GM12875 (cell line): ENCODE results near the gene NEU1.
"Not testable (repeated sequence)": the region's sequence is repeated elsewhere in the genome, so short reads cannot be mapped to it uniquely, and the experiment has no call there.

ENCODE experiments used
- H3K4me3 ChIP-seq: one replicate; pipeline ENCODE4 v1.5.1; 2011; ENCODE audit warnings: low read depth, low read length, control low read depth
- TF ChIP-seq, protein P1 (sequence below): IDR thresholded peaks from 2 replicates; pipeline ENCODE4 v1.5.1; 2011; ENCODE audit warnings: low read depth, mild to moderate bottlenecking, control low read depth, inconsistent platforms, low read length, moderate library complexity, borderline replicate concordance; ENCODE audit not compliant: insufficient read depth

NEU1 gene

DNA sequence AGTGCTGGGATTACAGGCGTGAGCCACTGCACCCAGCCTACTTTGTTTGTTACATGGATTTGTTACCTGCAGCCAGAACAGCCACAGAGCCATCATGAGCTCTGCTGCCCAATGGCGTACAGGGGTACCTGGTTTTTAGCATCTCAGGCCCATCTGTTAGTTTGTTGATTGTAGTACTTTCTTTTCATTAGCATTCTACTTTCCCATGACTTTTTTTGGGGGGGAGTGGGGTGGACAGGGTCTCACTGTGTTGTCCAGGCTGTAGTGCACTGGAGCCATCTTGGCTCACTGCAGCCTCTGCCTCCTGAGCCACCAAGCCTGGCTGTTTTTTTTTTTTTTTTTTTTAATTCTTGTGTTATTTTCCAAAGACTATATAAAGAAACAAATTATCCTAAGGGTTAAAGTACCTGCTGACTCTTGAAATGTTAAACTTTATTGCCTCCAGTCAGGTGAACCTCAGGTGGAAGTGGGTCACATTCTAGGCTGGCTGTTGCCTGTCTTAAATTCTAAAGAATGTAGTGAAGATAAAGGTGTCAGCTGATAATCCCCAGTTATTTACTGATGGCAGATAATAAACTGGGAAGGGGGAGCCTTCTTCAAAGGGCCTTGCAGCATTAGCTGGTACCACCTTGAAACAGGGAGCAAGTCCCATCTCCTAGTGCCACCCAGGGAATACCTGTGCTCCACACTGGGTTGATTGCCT lies 15.2 kb downstream of the NEU1 start:
- H3K4me3 ChIP-seq: no peak overlapping the region
- TF ChIP-seq, protein P1, sequence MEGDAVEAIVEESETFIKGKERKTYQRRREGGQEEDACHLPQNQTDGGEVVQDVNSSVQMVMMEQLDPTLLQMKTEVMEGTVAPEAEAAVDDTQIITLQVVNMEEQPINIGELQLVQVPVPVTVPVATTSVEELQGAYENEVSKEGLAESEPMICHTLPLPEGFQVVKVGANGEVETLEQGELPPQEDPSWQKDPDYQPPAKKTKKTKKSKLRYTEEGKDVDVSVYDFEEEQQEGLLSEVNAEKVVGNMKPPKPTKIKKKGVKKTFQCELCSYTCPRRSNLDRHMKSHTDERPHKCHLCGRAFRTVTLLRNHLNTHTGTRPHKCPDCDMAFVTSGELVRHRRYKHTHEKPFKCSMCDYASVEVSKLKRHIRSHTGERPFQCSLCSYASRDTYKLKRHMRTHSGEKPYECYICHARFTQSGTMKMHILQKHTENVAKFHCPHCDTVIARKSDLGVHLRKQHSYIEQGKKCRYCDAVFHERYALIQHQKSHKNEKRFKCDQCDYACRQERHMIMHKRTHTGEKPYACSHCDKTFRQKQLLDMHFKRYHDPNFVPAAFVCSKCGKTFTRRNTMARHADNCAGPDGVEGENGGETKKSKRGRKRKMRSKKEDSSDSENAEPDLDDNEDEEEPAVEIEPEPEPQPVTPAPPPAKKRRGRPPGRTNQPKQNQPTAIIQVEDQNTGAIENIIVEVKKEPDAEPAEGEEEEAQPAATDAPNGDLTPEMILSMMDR: no peak

DNA sequence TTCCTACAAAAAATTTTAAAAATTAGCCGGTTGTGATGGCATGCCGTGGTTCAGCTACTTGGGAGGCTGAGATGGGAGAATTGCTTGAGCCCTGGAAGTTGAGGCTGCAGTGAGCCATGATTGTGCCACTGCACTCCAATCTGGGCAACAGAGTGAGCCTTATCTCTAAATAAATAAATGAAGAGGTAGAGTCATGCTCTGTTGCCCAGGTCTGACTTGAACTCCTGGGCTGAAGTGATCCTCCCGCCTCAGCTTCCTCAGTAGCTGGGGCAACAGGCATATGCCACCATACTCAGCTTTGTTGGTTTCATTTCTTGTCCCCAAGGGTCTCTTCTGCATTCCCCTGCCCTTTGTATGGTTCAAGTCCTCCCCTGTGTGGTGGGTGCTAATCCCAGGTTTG lies 18.1 kb downstream of the NEU1 start:
- TF ChIP-seq, protein P1: no peak
- H3K4me3 ChIP-seq: no peak overlapping the region

DNA sequence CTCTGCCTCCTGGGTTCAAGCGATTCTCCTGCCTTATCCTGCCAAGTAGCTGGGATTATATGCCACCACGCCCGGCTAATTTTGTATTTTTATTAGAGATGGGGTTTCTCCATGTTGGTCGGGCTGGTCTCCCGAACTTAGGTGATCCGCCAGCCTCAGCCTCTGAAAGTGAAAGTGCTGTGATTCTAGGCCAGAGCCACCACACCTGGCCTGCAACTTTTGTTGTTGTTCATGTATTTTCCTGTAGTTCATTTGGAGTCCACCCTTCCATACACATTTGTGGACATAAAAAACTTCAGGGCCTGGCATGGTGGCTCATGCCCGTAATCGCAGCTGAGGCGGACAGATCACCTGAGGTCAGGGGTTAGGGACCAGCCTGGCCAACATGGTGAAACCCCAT lies 20.6 kb downstream of the NEU1 start:
- TF ChIP-seq, protein P1: no peak

DNA sequence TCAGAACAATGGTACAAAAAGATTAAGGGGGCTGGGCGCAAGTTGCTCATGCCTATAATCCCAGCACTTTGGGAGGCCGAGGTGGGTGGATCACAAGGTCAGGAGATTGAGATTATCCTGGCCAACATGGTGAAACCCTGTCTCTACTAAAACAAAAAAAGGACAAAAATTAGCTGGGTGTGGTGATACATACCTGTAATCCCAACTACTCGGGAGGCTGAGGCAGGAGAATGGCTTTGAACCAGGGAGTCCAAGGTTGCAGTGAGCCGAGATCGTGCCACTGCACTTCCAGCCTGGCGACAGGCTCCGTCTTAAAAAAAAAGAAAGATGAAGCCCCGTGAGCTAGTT lies 22.9 kb downstream of the NEU1 start:
- not testable (repeated sequence) for H3K4me3 ChIP-seq

More for the DNA sequence above, 20.6 kb downstream of the NEU1 start:
- no peak overlapping the region for H3K4me3 ChIP-seq

DNA sequence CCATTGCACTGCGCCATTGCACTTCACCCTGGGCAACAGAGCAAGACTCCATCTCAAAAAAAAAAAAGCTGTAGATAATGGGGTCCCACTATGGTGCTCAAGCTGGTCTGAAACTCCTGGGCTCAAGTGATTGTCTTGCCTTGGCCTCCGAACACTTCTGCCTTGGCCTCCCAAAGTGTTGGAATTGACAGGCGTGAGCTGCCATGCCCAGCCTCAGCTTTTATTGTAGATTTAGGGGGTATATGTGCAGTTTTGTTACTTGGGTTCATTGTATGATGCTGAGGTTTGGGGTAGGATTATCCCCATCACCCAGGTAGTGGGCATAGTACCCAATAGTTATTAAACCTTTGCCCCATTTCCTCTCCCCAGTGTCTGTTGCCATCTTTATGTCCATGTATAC lies 23.7 kb downstream of the NEU1 start:
- H3K4me3 ChIP-seq: no peak overlapping the region
- TF ChIP-seq, protein P1: no peak

DNA sequence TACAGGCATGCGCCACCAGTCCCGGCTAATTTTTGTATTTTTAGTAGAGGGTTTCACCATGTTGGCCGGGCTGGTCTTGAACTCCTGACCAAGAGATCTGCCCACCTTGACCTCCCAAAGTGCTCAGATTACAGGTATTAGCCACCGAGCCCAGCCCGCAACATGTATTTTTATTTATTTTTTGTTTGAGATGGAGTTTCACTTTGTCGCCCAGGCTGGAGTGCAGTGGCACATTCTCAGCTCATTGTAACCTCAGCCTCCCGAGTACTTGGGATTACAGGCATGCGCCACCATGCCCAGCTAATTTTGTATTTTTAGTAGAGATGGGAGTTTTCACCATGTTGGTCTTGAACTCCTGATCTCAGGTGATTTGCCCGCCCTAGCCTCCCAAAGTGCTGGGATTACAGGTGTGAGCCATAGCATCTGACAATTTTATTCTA lies 24.5 kb downstream of the NEU1 start:
- H3K4me3 ChIP-seq: not testable (repeated sequence)

DNA sequence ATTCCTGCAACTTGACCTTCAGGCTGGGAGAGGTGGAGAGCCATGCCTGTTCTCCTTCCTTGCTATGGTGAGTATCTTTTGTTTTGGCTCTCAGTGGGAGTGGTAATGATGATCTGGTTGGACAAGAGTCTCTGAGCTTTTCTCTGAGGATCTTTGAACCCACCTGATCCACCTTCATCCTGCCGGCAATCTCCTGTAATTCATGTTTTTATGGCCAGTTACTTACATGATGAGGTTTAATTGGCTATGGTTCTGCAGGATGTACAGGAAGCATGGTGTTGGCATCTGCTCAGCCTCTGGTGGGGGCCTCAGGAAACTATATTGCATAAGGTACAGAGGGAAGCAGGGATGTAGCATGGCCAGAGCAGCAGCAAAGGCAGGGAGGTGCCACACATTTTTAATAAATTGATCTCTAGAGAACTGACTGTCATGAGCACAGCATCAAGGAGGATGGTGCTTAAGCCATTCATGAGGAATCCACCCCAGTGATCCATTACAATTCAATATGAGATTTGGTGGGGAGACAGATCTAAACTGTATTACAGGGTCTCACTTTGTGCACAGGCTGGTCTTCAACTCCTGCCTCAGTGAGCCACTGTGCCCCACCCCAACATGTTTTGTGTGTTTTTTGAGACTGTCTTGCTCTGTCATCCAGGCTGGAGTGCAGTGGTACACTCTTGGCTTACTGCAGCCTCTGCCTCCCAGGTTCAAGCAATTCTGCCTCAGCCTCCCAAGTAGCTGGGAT lies 25.1 kb downstream of the NEU1 start:
- TF ChIP-seq, protein P1: no peak
- peak overlapping the region; percentile 66 for H3K4me3 ChIP-seq
